Osteoblast (primary cell): ENCODE measurements around the gene EVC2. TPM values are rescaled to one million over a fixed set of nuclear protein-coding genes. Genes with fewer than 3 reads are reported as not detected.

Experiments used
- DNase-seq: peaks from one replicate; pipeline ENCODE4 v3.0.0; 2011; ENCODE audit warnings: low spot score, mixed read lengths; ENCODE audit not compliant: insufficient read length; ENCODE audit errors: missing footprints
- H2AFZ ChIP-seq: 2 replicates; pipeline ENCODE4 v1.6.0; 2011; ENCODE audit warnings: mild to moderate bottlenecking, low read length
- H3K27ac ChIP-seq: 2 replicates; pipeline ENCODE4 v1.5.1; 2011; ENCODE audit warnings: mild to moderate bottlenecking, low read depth, low read length, moderate library complexity
- H3K27me3 ChIP-seq: 2 replicates; pipeline ENCODE4 v1.6.0; 2012; ENCODE audit warnings: mild to moderate bottlenecking, control low read depth, inconsistent platforms, low read length, moderate library complexity; ENCODE audit not compliant: insufficient read depth
- H3K36me3 ChIP-seq: 2 replicates; pipeline ENCODE4 v1.5.1; 2011; ENCODE audit warnings: mild to moderate bottlenecking, low read length, control low read depth, moderate library complexity; ENCODE audit not compliant: insufficient read depth
- H3K4me1 ChIP-seq: 2 replicates; pipeline ENCODE4 v1.5.1; 2011; ENCODE audit warnings: mild to moderate bottlenecking, low read length, control low read depth, moderate library complexity; ENCODE audit not compliant: insufficient read depth
- H3K4me2 ChIP-seq: 2 replicates; pipeline ENCODE4 v1.6.0; 2011; ENCODE audit warnings: mild to moderate bottlenecking, low read length; ENCODE audit not compliant: insufficient read depth
- H3K4me3 ChIP-seq: fragments of 200-600 bp; sonication (generic); 3 replicates; pipeline ENCODE4 v1.5.1; 2012; ENCODE audit warnings: mild to moderate bottlenecking, low read length, inconsistent platforms; ENCODE audit not compliant: insufficient read depth
- H3K79me2 ChIP-seq: 2 replicates; pipeline ENCODE4 v1.6.0; 2012; ENCODE audit warnings: mild to moderate bottlenecking, low read length, control low read depth, inconsistent platforms; ENCODE audit not compliant: insufficient read depth
- H3K9me3 ChIP-seq: 2 replicates; pipeline ENCODE4 v1.5.1; 2011; ENCODE audit warnings: low read depth, low read length, control low read depth
- H4K20me1 ChIP-seq: 2 replicates; pipeline ENCODE4 v1.6.0; 2012; ENCODE audit warnings: mild to moderate bottlenecking, low read length, control low read depth; ENCODE audit not compliant: insufficient read depth
- total RNA-seq: library from RNA; depleted of rRNA; stranded (reverse); fragments of >200 nt; gene quantifications from 2 replicates; pipeline ENCODE4 v1.2.3, GENCODE V29; 2012
- TF ChIP-seq, protein P1 (sequence below): IDR thresholded peaks from 2 replicates; pipeline ENCODE4 v1.5.1; 2011; ENCODE audit warnings: mild to moderate bottlenecking, low read depth, low read length, moderate library complexity; ENCODE audit errors: extremely low read depth

EVC2 gene
- total RNA-seq, 1 donor, result 19.2 TPM

DNA sequence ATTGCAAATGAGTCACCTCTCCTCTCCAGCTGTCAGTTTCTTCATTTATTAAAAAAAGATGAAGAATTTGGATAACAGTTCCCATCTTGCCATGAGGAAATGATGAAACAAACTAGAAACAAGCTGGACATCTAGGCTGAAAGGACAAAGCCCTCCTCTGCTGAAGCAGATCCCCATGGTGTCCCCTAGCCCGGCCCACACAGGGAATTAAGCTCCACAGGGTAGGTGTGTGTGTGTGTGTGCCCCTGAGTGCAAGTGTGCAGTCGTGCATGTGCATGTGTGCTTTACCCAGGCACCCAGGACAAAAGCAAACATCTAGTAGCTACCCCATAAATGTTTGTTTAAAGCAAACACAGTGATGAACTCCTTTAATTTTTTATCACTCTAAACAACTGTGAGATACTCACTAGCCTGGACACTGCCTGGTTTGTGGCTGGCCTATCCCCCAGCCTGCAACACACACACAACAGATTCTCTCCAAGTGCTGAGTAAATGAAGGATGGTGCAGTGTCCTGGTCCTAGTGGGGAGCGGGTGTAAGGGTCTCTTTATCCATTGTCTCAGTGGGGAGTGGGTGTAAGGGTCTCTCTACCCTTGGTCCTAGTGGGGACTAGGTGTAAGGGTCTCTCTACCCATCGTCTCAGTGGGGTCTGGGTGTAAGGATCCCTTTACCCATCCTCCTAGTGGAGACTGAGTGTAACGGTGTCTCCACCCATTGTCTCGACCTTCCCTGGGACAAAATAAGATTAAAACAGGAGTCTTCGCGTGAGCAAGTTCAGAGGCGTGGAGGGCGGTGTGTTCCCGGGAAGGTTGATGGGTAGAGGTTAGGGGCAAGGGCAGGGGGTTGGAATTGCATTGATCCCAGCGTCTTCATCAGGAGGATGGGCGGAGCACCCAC is 2.0 kb upstream of the EVC2 start:
- peak overlapping the region; percentile 99 for H3K4me2 ChIP-seq
- H3K79me2 ChIP-seq, result peaks cover 60% of the 10 kb centered on the region
- H4K20me1 ChIP-seq, result peaks cover 35% of the 10 kb centered on the region
- TF ChIP-seq, protein P1, sequence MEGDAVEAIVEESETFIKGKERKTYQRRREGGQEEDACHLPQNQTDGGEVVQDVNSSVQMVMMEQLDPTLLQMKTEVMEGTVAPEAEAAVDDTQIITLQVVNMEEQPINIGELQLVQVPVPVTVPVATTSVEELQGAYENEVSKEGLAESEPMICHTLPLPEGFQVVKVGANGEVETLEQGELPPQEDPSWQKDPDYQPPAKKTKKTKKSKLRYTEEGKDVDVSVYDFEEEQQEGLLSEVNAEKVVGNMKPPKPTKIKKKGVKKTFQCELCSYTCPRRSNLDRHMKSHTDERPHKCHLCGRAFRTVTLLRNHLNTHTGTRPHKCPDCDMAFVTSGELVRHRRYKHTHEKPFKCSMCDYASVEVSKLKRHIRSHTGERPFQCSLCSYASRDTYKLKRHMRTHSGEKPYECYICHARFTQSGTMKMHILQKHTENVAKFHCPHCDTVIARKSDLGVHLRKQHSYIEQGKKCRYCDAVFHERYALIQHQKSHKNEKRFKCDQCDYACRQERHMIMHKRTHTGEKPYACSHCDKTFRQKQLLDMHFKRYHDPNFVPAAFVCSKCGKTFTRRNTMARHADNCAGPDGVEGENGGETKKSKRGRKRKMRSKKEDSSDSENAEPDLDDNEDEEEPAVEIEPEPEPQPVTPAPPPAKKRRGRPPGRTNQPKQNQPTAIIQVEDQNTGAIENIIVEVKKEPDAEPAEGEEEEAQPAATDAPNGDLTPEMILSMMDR, result peak; percentile 51
- H3K4me3 ChIP-seq, result peak overlapping the region; percentile 89
- H3K27ac ChIP-seq, result peak overlapping the region; percentile 87
- no peaks in the 10 kb centered on the region for H3K27me3 ChIP-seq
- peaks cover 38% of the 10 kb centered on the region for H3K4me1 ChIP-seq
- no peaks in the 10 kb centered on the region for H3K9me3 ChIP-seq
- peak; percentile 88 for DNase-seq
- H3K36me3 ChIP-seq, result peaks cover 5% of the 10 kb centered on the region
- H2AFZ ChIP-seq, result peak overlapping the region; percentile 93

GRCh38 chr4:5709207-5709575 is 832 bp upstream of the EVC2 start:
- TF ChIP-seq, protein P1, result no peak
- H3K4me3 ChIP-seq, result peak overlapping the region; percentile 87
- H3K4me2 ChIP-seq, result peak overlapping the region; percentile 91
- H3K36me3 ChIP-seq, result no peaks in the 10 kb centered on the region
- DNase-seq, result no peak
- peaks cover 38% of the 10 kb centered on the region for H3K4me1 ChIP-seq
- peaks cover 53% of the 10 kb centered on the region for H3K79me2 ChIP-seq
- H2AFZ ChIP-seq, result peak overlapping the region; percentile 96
- H3K27me3 ChIP-seq, result no peaks in the 10 kb centered on the region
- H3K9me3 ChIP-seq, result no peaks in the 10 kb centered on the region
- H4K20me1 ChIP-seq, result peaks cover 33% of the 10 kb centered on the region
- H3K27ac ChIP-seq, result peak overlapping the region; percentile 66

DNA sequence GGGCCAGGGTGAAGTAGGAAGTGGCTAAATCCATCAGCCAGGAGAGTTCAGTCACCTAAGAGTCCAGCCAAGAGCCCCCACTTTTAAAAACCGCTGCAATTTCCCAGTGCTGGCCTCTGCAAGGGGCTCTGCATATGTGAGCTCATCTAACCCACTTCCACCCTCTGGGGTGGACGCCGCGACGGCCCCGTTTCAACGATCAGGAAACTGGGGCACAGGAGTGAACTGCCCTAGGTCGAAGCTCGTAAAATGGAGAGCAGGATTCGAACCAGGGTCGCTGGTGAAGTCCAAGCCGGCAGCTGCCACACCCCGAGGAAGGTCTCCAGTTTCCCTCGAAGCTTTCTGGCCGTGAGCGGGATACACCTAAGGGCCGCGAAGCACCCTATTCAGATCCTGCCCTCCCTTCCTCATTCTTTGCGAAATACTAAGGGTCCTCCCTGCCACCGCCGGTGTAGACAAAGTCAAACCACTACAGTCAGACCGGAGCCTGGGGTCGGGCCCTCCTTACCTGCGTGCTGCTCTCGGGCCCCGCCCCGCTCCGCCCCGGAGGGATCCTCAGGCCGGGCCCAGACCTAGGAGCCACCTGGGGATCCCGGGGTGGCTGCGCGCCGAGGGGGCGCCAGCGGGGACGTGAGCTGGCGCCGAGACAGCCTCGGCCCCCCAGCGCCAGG is 446 bp downstream of the EVC2 start:
- Histone ChIP-seq H3K79me2 (peaks cover 54% of the 10 kb centered on the region), H2AFZ (peak overlapping the region; percentile 96), H3K4me1 (peaks cover 36% of the 10 kb centered on the region), H3K27ac (peak overlapping the region; percentile 66), H3K36me3 (no peaks in the 10 kb centered on the region), H3K27me3 (no peaks in the 10 kb centered on the region), H3K4me2 (peak overlapping the region; percentile 91), H3K9me3 (no peaks in the 10 kb centered on the region), H3K4me3 (peak overlapping the region; percentile 87), H4K20me1 (peaks cover 31% of the 10 kb centered on the region)
- DNase-seq, result peak; percentile 73
- TF ChIP-seq, protein P1, result no peak

GRCh38 chr4:5707366-5707765 is 993 bp downstream of the EVC2 start:
- Histone ChIP-seq H3K36me3 (peaks cover 4% of the 10 kb centered on the region), H4K20me1 (peaks cover 25% of the 10 kb centered on the region), H3K9me3 (no peaks in the 10 kb centered on the region), H3K27me3 (no peaks in the 10 kb centered on the region), H3K4me3 (peak overlapping the region; percentile 87), H3K4me2 (peak overlapping the region; percentile 91), H3K79me2 (peaks cover 54% of the 10 kb centered on the region), H3K4me1 (peaks cover 30% of the 10 kb centered on the region), H2AFZ (peak overlapping the region; percentile 96), H3K27ac (peak overlapping the region; percentile 66)
- TF ChIP-seq, protein P1, result no peak
- no peak for DNase-seq
